GM12873 (cell line): ENCODE measurements around the gene ZNF394.

ENCODE experiments used
- CTCF ChIP-seq: IDR thresholded peaks from 2 replicates; pipeline ENCODE4 v1.5.1; 2012; ENCODE audit warnings: low read depth, mild to moderate bottlenecking, moderate library complexity, low read length, control low read depth; ENCODE audit not compliant: insufficient read depth; ENCODE audit errors: missing control alignments

The ZNF394 gene

GRCh38 chr7:99500637-99501009 lies 542 bp upstream of the ZNF394 start:
- TF ChIP-seq CTCF = no peak

GRCh38 chr7:99499371-99499720 lies 735 bp downstream of the ZNF394 start:
- TF ChIP-seq CTCF = no peak

- no peak for TF ChIP-seq CTCF
Measured at GRCh38 chr7:99498546-99498944, 1.5 kb downstream of the ZNF394 start.

GRCh38 chr7:99497766-99498545 lies 2.1 kb downstream of the ZNF394 start:
- TF ChIP-seq CTCF = no peak

- TF ChIP-seq CTCF = no peak
Measured at GRCh38 chr7:99493823-99494222, 6.3 kb downstream of the ZNF394 start.

GRCh38 chr7:99490878-99491277 lies 9.2 kb downstream of the ZNF394 start:
- TF ChIP-seq CTCF = no peak

GRCh38 chr7:99489235-99489634 lies 10.8 kb downstream of the ZNF394 start:
- peak; percentile 21 for TF ChIP-seq CTCF
